ENCODE results near the gene ARID5A. TPM values are rescaled to one million over a fixed set of nuclear protein-coding genes. Genes with fewer than 3 reads are reported as not detected.

The ARID5A gene
- total RNA-seq, 1 donor from 2014 or later, result 16.4 TPM

DNA sequence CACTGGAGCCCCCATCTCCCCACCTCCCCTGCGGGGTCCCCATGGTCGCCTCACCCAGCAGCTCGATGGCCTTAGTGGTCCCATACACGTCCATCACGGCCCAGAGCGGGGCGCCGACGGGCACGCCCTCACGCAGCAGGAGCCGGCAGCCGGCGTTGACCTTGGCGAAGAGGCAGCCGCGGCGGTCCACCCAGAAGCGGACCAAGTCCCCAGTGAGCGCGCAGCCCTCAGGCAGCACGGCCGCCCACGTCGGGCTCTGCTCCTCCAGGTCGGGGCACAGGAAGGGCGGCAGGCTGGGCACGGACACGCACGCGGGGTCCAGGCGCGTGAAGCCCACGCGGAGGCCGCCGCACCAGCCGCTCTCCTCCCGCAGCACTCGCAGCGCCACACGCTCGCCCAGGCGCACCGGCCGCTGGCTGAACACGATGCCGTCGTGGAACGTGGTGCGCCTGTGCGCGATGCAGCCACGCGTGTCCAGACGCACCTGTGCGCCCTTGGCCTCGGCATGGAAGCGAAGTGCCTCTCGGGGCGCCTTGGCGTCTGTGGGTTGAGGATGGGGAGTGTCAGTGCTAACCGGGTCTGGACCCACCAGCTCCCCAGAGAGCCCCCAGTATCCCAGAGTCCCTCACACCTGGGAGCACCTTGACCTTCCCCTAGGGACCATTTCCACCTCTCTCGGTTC lies 36.0 kb upstream of the ARID5A start:
- Mint-ChIP-seq H3K27me3 (ENCODE audit: unreplicated experiment) (peaks cover 5% of the 10 kb centered on the region), H3K4me3 (ENCODE audit: unreplicated experiment) (no peak overlapping the region), H3K4me1 (ENCODE audit: unreplicated experiment) (peaks cover 7% of the 10 kb centered on the region), H3K36me3 (ENCODE audit: low read depth, unreplicated experiment) (no peaks in the 10 kb centered on the region), H3K27ac (ENCODE audit: unreplicated experiment) (no peak overlapping the region), H3K9me3 (ENCODE audit: unreplicated experiment) (no peaks in the 10 kb centered on the region)
- no peak for TF ChIP-seq CTCF (IDR thresholded peaks at IDR 0.05; ENCODE audit: unreplicated experiment)
- no peak for DNase-seq (ENCODE audit: low spot score)

- TF ChIP-seq CTCF (IDR thresholded peaks at IDR 0.05; ENCODE audit: unreplicated experiment), result no peak
- Mint-ChIP-seq H3K36me3 (ENCODE audit: low read depth, unreplicated experiment) (no peaks in the 10 kb centered on the region), H3K9me3 (ENCODE audit: unreplicated experiment) (no peaks in the 10 kb centered on the region), H3K27ac (ENCODE audit: unreplicated experiment) (no peak overlapping the region), H3K27me3 (ENCODE audit: unreplicated experiment) (peaks cover 5% of the 10 kb centered on the region), H3K4me3 (ENCODE audit: unreplicated experiment) (no peak overlapping the region), H3K4me1 (ENCODE audit: unreplicated experiment) (peaks cover 7% of the 10 kb centered on the region)
- DNase-seq (ENCODE audit: low spot score), result no peak
These were observed 35.1 kb upstream of the ARID5A start for GRCh38 chr2:96501471-96501874.

DNA sequence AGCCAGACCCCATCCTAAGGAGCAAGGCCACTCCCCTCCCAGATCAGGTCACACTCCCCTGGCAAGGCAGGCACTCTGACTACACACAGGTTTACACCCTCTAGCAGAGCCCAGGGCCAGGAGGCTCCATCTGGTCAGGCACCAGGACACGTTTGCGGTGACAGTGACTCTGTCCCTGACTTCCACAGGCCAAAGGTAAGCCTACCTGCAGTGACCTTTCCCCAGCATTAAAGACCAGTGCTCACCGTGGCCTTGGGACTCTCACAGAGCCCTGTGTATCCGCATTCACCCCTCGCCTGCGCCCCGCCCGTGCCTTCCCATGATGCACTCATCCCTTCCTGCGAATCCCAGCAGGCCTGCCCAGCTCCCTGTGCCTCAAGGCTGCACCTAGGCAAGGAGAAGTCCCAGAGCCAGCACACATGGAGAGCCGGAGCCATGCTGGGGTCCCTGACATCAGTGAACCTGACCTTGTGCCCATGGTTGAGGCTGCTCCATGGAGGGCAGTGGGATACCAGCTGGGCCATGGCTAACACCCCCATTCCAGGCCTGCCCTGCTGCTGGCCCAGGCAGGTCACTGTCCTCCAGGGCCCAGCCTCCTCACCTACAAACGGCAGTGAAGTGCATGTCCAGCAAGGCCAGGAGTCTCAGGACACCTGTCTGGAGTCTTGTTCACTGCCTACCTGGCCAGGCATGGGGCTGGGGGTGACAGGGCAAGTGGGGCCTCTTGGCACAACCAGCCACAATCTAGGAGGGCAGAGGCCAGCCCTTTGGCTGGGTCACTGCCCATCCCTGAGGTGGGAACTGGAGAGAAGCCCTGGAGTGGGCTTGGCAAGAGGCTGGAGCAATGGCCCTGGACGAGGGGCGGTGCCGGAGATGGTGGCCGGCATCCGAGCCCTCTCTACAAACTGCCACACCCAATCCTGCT lies 34.4 kb upstream of the ARID5A start:
- Mint-ChIP-seq H3K4me1 (ENCODE audit: unreplicated experiment) (peaks cover 7% of the 10 kb centered on the region), H3K27me3 (ENCODE audit: unreplicated experiment) (peaks cover 5% of the 10 kb centered on the region), H3K27ac (ENCODE audit: unreplicated experiment) (no peak overlapping the region), H3K4me3 (ENCODE audit: unreplicated experiment) (no peak overlapping the region), H3K36me3 (ENCODE audit: low read depth, unreplicated experiment) (no peaks in the 10 kb centered on the region), H3K9me3 (ENCODE audit: unreplicated experiment) (no peaks in the 10 kb centered on the region)
- no peak for TF ChIP-seq CTCF (IDR thresholded peaks at IDR 0.05; ENCODE audit: unreplicated experiment)
- no peak for DNase-seq (ENCODE audit: low spot score)

- no peak for DNase-seq (ENCODE audit: low spot score)
- no peak overlapping the region for H3K27ac Mint-ChIP-seq (ENCODE audit: unreplicated experiment)
- H3K4me1 Mint-ChIP-seq (ENCODE audit: unreplicated experiment), result peaks cover 7% of the 10 kb centered on the region
- no peaks in the 10 kb centered on the region for H3K9me3 Mint-ChIP-seq (ENCODE audit: unreplicated experiment)
- no peak overlapping the region for H3K4me3 Mint-ChIP-seq (ENCODE audit: unreplicated experiment)
- TF ChIP-seq CTCF (IDR thresholded peaks at IDR 0.05; ENCODE audit: unreplicated experiment), result no peak
- H3K27me3 Mint-ChIP-seq (ENCODE audit: unreplicated experiment), result peaks cover 5% of the 10 kb centered on the region
- H3K36me3 Mint-ChIP-seq (ENCODE audit: low read depth, unreplicated experiment), result no peaks in the 10 kb centered on the region
These were observed 33.5 kb upstream of the ARID5A start for GRCh38 chr2:96502891-96503636.
